ENCODE results near the gene AGAP1. TPM values are rescaled to one million over a fixed set of nuclear protein-coding genes. Genes with fewer than 3 reads are reported as not detected.

The AGAP1 gene
- total and polyA plus RNA-seq, 2 donors from 2014 or later, result 8.1 to 44.5 TPM

DNA sequence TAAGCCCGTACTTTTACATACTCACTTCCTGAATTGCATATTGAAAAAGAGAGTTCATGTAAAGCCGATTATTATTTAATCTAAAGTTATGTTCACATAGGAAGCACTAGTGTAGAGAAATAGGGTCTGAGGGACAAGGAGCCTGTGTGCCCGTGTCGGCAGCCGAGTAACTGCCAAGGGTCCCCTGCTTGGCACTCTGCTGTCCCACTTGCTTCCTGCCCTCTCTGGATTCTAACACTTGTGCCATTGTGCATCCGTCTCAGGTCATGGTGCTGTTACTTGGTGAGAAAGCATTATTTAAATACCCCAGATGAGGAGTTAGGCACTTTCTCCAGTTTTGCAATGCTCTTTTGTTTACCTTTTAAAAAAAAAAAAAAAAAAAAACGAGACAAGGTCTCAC is 236.3 kb downstream of the AGAP1 start:
- TF ChIP-seq, protein P1, sequence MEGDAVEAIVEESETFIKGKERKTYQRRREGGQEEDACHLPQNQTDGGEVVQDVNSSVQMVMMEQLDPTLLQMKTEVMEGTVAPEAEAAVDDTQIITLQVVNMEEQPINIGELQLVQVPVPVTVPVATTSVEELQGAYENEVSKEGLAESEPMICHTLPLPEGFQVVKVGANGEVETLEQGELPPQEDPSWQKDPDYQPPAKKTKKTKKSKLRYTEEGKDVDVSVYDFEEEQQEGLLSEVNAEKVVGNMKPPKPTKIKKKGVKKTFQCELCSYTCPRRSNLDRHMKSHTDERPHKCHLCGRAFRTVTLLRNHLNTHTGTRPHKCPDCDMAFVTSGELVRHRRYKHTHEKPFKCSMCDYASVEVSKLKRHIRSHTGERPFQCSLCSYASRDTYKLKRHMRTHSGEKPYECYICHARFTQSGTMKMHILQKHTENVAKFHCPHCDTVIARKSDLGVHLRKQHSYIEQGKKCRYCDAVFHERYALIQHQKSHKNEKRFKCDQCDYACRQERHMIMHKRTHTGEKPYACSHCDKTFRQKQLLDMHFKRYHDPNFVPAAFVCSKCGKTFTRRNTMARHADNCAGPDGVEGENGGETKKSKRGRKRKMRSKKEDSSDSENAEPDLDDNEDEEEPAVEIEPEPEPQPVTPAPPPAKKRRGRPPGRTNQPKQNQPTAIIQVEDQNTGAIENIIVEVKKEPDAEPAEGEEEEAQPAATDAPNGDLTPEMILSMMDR (IDR thresholded peaks at IDR 0.05; ENCODE audit: borderline replicate concordance, extremely low read depth, insufficient read depth), result no peak

DNA sequence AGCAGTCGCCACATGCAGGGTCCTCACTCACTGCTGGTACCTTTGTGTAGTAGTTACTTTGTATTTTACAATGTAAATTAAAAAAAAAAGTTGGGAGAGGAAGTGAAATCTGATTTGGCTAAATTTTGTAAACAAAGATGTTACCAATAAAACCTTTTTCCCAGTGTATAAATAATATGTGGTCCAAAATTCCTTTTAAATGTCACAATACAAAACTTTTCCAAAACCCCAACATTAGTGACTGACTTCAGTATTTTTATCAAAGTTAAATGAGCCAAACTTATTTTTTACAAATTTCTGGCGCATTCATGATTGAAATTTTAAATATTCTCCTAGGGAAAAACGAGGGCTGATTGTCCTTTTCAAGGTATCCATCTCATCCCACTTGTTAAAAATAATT is 239.9 kb downstream of the AGAP1 start:
- FAIRE-seq (no peak), DNase-seq (no peak)
- Histone ChIP-seq H3K36me3 (ENCODE audit: control insufficient read depth in 2 of 3, insufficient read depth in 3 of 3, low read length in 3 of 3) (no peaks in the 10 kb centered on the region), H3K9ac (ENCODE audit: low read length in 3 of 3) (no peak overlapping the region), H3K27me3 (ENCODE audit: control insufficient read depth, insufficient read depth, low read length) (no peaks in the 10 kb centered on the region), H3K4me1 (ENCODE audit: control insufficient read depth in 2 of 3, insufficient read depth in 2 of 3, low read depth in 1 of 3, low read length in 3 of 3) (no peaks in the 10 kb centered on the region), H3K27ac (ENCODE audit: low read depth in 2 of 2, low read length in 2 of 2) (no peak overlapping the region), H3K4me3 (ENCODE audit: low read length in 3 of 3) (no peak overlapping the region), H3K9me3 (ENCODE audit: control insufficient read depth in 2 of 3, insufficient read depth in 1 of 3, low read length in 3 of 3) (no peaks in the 10 kb centered on the region)
- TF ChIP-seq, protein P1 (IDR thresholded peaks at IDR 0.05; ENCODE audit: borderline replicate concordance, extremely low read depth, insufficient read depth), result no peak
- intact Hi-C loops (cut with DNase I), result no loop called here

More for the DNA sequence above, 236.3 kb downstream of the AGAP1 start:
- FAIRE-seq, result no peak
- Histone ChIP-seq H3K9ac (ENCODE audit: low read length in 3 of 3) (no peak overlapping the region), H3K27me3 (ENCODE audit: control insufficient read depth, insufficient read depth, low read length) (no peaks in the 10 kb centered on the region), H3K4me3 (ENCODE audit: low read length in 3 of 3) (no peak overlapping the region), H3K9me3 (ENCODE audit: control insufficient read depth in 2 of 3, insufficient read depth in 1 of 3, low read length in 3 of 3) (no peaks in the 10 kb centered on the region), H3K27ac (ENCODE audit: low read depth in 2 of 2, low read length in 2 of 2) (no peak overlapping the region), H3K36me3 (ENCODE audit: control insufficient read depth in 2 of 3, insufficient read depth in 3 of 3, low read length in 3 of 3) (peaks cover 0 to 2% (median 0%) of the 10 kb centered on the region in 3 donors), H3K4me1 (ENCODE audit: control insufficient read depth in 2 of 3, insufficient read depth in 2 of 3, low read depth in 1 of 3, low read length in 3 of 3) (no peaks in the 10 kb centered on the region)
- DNase-seq, result no peak
- intact Hi-C loops (cut with DNase I), result no loop called here

DNA sequence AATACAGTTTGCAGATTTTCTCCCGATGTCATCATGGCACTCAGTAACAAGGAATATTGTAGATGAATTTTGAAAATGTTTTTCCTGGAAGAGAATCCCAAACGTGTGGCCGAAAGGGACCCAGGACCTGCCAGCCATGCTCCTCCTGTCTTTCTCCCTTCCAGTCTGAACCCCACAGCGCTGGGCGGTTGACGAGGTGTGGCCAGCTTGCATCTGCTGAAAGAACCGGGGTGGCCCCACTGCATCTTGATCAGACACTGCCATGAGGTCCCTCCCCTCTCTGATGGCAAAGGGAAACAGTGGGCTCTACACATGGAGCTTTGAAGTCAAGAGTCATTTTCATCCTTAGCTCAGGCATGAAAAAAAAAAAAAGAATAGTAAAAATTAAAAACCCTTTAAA is 240.3 kb downstream of the AGAP1 start:
- no peaks in the 10 kb centered on the region for H3K9me3 ChIP-seq (ENCODE audit: control insufficient read depth in 2 of 3, insufficient read depth in 1 of 3, low read length in 3 of 3)
- DNase-seq (no peak), FAIRE-seq (no peak)
- no peaks in the 10 kb centered on the region for H3K36me3 ChIP-seq (ENCODE audit: control insufficient read depth in 2 of 3, insufficient read depth in 3 of 3, low read length in 3 of 3)
- no peaks in the 10 kb centered on the region for H3K27me3 ChIP-seq (ENCODE audit: control insufficient read depth, insufficient read depth, low read length)
- TF ChIP-seq, protein P1 (IDR thresholded peaks at IDR 0.05; ENCODE audit: borderline replicate concordance, extremely low read depth, insufficient read depth), result no peak
- no peak overlapping the region for H3K9ac ChIP-seq (ENCODE audit: low read length in 3 of 3)
- no peaks in the 10 kb centered on the region for H3K4me1 ChIP-seq (ENCODE audit: control insufficient read depth in 2 of 3, insufficient read depth in 2 of 3, low read depth in 1 of 3, low read length in 3 of 3)
- intact Hi-C loops (cut with DNase I), result no loop called here
- no peak overlapping the region for H3K27ac ChIP-seq (ENCODE audit: low read depth in 2 of 2, low read length in 2 of 2)
- no peak overlapping the region for H3K4me3 ChIP-seq (ENCODE audit: low read length in 3 of 3)

DNA sequence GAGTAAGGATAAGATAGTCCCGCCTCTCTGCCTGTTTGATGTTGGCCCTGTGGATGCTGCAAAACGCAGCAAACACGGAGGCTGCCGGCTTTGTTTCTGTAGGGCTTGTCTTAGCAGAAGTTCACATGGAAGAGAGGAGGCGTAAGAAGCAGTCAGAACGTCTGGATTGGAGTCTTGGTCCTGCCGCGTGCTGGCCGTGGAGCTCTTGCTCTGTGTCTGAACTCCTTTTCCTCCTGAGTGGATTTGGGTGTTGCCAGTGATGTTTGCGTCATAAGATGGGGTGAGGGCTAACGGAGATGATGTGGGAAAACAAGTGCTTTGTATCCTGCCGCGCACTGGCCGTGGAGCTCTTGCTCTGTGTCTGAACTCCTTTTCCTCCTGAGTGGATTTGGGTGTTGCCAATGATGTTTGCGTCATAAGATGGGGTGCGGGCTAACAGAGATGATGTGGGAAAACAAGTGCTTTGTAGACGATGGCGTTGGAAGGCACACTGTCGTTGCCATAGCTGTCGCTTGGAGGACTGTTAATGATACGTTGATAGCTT is 240.9 kb downstream of the AGAP1 start:
- Histone ChIP-seq H3K9ac (ENCODE audit: low read length in 3 of 3) (no peak overlapping the region), H3K9me3 (ENCODE audit: control insufficient read depth in 2 of 3, insufficient read depth in 1 of 3, low read length in 3 of 3) (no peaks in the 10 kb centered on the region), H3K27ac (ENCODE audit: low read depth in 2 of 2, low read length in 2 of 2) (no peak overlapping the region), H3K36me3 (ENCODE audit: control insufficient read depth in 2 of 3, insufficient read depth in 3 of 3, low read length in 3 of 3) (no peaks in the 10 kb centered on the region), H3K4me1 (ENCODE audit: control insufficient read depth in 2 of 3, insufficient read depth in 2 of 3, low read depth in 1 of 3, low read length in 3 of 3) (no peaks in the 10 kb centered on the region), H3K27me3 (ENCODE audit: control insufficient read depth, insufficient read depth, low read length) (no peaks in the 10 kb centered on the region), H3K4me3 (ENCODE audit: low read length in 3 of 3) (no peak overlapping the region)
- intact Hi-C loops (cut with DNase I), result no loop called here
- TF ChIP-seq, protein P1 (IDR thresholded peaks at IDR 0.05; ENCODE audit: borderline replicate concordance, extremely low read depth, insufficient read depth), result no peak
- no peak for DNase-seq
- FAIRE-seq, result no peak

Measured in kidney (tissue), 14 donors.